PFSK-1 (cell line): ENCODE measurements around the gene GRK5.

Experiments used
- FOXP2 ChIP-seq: optimal IDR thresholded peaks from 2 replicates; pipeline ENCODE3; 2011; ENCODE audit warnings: borderline replicate concordance, control low read depth, inconsistent platforms; ENCODE audit not compliant: insufficient read depth; ENCODE audit errors: extremely low read length, extremely low read depth
- POLR2AphosphoS5 ChIP-seq: IDR thresholded peaks from 2 replicates; pipeline ENCODE4 v1.6.1; 2012; ENCODE audit warnings: low read depth, mild to moderate bottlenecking, control low read depth, low read length, moderate library complexity
- SIN3A ChIP-seq: IDR thresholded peaks from 2 replicates; pipeline ENCODE4 v1.6.1; 2012; ENCODE audit warnings: mild to moderate bottlenecking, low read length, moderate library complexity, borderline replicate concordance; ENCODE audit not compliant: insufficient read depth
- TAF1 ChIP-seq: IDR thresholded peaks from 2 replicates; pipeline ENCODE4 v1.6.1; 2012; ENCODE audit warnings: low read length, control low read depth, borderline replicate concordance; ENCODE audit not compliant: insufficient read depth
- TF ChIP-seq, protein P1 (sequence below), 2 experiments: IDR thresholded peaks; 2 replicates each; pipeline versions ENCODE4 v1.6.1 to v1.8.0; 2011 to 2012; ENCODE audit warnings: low read depth in 2 of 2, low read length in 2 of 2, control low read depth in 1 of 2, inconsistent platforms in 1 of 2, mild to moderate bottlenecking in 1 of 2, moderate library complexity in 1 of 2; ENCODE audit not compliant: insufficient read depth in 1 of 2

Gene GRK5

DNA sequence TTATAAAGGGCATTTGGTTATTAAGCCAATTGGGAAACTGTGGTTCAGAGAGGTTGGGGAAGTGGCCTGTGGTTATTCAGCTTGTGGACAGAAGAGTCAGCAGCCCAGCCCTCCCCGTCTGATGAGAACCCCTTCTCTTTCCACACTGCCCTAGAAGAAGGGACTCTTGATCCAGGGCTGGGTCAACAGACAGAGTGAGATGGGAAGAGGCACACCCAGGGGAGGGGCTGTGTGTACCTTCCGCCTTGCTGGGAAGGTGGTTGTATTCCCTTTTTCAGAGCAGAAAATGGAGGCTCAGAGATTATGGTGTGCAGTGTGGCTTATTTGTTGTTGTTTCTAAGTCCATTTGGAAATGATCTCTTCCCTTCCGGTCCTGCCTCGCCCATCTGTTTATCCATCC, 103.4 kb downstream of the GRK5 start:
- no peak for TF ChIP-seq SIN3A
- TF ChIP-seq, protein P1, sequence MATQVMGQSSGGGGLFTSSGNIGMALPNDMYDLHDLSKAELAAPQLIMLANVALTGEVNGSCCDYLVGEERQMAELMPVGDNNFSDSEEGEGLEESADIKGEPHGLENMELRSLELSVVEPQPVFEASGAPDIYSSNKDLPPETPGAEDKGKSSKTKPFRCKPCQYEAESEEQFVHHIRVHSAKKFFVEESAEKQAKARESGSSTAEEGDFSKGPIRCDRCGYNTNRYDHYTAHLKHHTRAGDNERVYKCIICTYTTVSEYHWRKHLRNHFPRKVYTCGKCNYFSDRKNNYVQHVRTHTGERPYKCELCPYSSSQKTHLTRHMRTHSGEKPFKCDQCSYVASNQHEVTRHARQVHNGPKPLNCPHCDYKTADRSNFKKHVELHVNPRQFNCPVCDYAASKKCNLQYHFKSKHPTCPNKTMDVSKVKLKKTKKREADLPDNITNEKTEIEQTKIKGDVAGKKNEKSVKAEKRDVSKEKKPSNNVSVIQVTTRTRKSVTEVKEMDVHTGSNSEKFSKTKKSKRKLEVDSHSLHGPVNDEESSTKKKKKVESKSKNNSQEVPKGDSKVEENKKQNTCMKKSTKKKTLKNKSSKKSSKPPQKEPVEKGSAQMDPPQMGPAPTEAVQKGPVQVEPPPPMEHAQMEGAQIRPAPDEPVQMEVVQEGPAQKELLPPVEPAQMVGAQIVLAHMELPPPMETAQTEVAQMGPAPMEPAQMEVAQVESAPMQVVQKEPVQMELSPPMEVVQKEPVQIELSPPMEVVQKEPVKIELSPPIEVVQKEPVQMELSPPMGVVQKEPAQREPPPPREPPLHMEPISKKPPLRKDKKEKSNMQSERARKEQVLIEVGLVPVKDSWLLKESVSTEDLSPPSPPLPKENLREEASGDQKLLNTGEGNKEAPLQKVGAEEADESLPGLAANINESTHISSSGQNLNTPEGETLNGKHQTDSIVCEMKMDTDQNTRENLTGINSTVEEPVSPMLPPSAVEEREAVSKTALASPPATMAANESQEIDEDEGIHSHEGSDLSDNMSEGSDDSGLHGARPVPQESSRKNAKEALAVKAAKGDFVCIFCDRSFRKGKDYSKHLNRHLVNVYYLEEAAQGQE (IDR thresholded peaks at IDR 0.05; ENCODE audit: insufficient read depth in 1 of 2, low read depth in 2 of 2, low read length in 2 of 2) = no peak
- no peak for TF ChIP-seq TAF1
- no peak for TF ChIP-seq FOXP2
- no peak for TF ChIP-seq POLR2AphosphoS5

DNA sequence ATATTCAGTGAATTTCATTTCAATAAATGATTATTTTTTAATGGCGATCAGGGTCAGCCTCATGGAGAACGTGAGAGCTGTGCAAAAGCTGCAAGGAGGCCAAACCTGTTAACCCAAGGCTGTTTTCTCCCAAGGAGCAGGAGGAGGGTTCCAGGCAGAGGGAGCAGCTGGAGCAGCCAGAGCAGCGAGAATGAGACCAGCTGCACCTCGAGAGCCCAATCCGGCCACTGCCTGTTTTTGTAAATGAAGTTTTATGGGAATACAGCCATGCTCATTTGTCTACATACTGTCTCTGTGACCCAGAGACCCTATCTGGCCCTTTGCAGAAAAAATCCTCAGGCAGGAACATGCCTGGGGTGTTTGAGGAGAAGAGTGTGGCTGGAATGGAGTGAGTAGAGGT, 104.9 kb downstream of the GRK5 start:
- TF ChIP-seq, protein P1 (IDR thresholded peaks at IDR 0.05; ENCODE audit: insufficient read depth in 1 of 2, low read depth in 2 of 2, low read length in 2 of 2) = no peak
- TF ChIP-seq TAF1 = no peak
- TF ChIP-seq FOXP2 = no peak
- TF ChIP-seq SIN3A = no peak
- TF ChIP-seq POLR2AphosphoS5 = no peak

DNA sequence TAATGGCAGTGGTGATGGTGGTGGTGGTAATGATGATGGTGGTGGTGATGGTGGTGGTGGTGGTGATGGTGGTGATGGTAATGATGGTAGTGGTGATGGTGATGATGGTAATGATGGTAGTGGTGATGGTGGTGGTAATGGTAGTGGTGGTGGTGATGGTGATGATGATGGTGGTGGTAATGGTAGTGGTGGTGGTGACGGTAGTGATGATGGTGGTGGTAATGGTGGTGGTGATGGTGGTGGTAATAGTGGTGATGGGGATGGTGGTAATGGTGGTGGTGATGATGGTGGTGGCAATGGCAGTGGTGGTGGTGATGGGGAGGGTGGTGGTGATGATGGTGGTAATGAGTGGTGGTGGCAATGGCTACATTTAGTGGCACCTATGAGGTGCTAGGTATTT, 105.7 kb downstream of the GRK5 start:
- TF ChIP-seq, protein P1 (IDR thresholded peaks at IDR 0.05; ENCODE audit: insufficient read depth in 1 of 2, low read depth in 2 of 2, low read length in 2 of 2) = no peak
- TF ChIP-seq FOXP2 = no peak
- no peak for TF ChIP-seq SIN3A
- TF ChIP-seq TAF1 = no peak
- no peak for TF ChIP-seq POLR2AphosphoS5

DNA sequence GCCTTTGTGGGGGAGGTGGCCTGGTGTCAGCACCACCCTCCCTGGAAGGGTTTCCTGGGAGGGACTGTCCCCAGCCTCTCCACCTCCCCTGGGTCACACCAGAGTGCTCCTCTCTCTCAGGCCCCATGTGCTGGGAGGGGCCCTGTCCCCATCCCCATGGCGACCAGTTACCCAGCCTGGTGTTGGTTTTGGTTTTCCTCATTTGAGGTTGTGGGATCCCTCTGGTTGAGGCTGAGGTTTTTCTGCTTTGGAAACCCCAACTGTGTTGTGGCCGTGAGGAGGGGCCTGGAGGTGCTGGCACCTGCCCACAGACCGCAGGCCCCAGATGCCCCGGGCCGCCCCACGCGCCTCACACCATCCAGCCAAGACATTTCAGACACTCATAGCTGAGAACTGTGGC, 106.3 kb downstream of the GRK5 start:
- TF ChIP-seq, protein P1 (IDR thresholded peaks at IDR 0.05; ENCODE audit: insufficient read depth in 1 of 2, low read depth in 2 of 2, low read length in 2 of 2) = no peak
- TF ChIP-seq SIN3A = no peak
- TF ChIP-seq TAF1 = no peak
- TF ChIP-seq POLR2AphosphoS5 = no peak
- TF ChIP-seq FOXP2 = no peak

DNA sequence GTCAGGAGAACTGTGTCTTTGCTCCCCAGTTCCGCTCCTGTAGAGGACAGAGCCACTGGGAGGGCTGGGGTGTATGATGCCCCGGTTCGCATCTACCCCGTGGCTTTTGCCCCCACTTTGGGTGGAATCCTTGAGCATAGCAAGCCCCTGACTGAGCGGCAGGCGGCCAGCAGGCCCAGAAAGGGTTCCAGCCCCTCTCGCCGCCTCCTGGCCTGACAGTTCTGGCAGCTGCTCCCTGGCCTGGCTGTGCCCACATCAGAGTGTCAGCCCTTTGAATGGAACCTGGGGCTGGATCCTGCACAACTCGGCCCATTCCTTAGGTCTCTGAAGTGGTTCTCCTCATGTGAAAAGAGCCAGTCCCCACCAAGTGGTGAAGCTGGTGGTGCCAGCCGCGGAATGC, 106.7 kb downstream of the GRK5 start:
- TF ChIP-seq, protein P1 (IDR thresholded peaks at IDR 0.05; ENCODE audit: insufficient read depth in 1 of 2, low read depth in 2 of 2, low read length in 2 of 2) = no peak
- no peak for TF ChIP-seq FOXP2
- no peak for TF ChIP-seq SIN3A
- no peak for TF ChIP-seq TAF1
- TF ChIP-seq POLR2AphosphoS5 = no peak
